TTC549 (cell line): Measurements from ENCODE around the gene PELI1.

Experiments
- FAIRE-seq: peaks from 2 replicates; lab custom pipeline; 2012; peaks lifted over from hg19 to GRCh38; lab: Jason Lieb, UNC

Gene PELI1, protein sequence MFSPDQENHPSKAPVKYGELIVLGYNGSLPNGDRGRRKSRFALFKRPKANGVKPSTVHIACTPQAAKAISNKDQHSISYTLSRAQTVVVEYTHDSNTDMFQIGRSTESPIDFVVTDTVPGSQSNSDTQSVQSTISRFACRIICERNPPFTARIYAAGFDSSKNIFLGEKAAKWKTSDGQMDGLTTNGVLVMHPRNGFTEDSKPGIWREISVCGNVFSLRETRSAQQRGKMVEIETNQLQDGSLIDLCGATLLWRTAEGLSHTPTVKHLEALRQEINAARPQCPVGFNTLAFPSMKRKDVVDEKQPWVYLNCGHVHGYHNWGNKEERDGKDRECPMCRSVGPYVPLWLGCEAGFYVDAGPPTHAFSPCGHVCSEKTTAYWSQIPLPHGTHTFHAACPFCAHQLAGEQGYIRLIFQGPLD

DNA sequence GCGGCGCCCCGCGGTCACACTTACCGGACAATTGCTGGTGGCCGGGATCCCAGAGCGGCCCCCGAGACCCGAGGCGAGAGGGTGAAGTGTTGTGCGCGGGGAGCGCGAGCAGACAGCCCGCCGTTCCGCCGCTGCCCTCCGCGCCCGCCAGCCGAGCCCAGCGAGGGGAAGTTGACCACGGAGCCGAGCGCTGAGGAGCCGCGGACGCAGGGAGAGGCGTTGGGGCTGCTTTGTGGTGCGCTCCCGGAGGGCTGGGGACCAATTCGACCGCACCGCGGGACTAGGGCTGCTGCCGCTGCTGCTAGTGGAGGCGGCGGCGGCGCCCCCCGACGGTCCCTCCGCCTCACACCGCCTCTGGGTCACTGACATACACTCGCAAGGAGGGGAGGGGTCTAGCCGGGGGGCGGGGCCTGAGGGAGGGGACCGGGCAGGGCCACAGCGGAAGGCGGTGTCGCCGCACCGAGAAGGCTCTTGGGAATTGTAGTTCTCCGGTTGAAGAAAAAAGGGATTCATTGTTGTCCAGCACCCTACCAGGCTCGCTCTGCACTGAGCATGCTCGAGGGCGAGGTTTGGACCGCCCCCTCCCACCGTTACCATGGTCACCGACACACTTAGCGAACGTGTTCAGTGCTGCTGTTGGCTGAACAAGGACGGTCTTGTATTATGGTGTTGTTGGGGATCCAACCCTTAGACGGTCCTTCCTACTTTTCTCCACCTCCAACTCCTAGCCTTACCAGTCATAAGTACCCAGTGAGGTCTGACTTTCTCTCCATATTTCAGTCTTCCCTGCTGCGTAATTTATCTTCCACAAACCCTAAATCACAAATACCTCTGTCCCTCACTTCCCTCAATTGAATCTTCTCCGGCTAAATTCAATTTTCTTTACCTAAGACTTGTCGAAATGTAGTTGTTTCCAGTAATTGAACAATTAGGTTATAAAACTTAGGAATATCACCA, at the start of gene PELI1:
TSS of gene PELI1 (minus strand) at position 364 of the 957 bp plus-strand sequence. CDS start 36,110 bp downstream, outside the sequence.
- FAIRE-seq = peak; percentile 89

DNA sequence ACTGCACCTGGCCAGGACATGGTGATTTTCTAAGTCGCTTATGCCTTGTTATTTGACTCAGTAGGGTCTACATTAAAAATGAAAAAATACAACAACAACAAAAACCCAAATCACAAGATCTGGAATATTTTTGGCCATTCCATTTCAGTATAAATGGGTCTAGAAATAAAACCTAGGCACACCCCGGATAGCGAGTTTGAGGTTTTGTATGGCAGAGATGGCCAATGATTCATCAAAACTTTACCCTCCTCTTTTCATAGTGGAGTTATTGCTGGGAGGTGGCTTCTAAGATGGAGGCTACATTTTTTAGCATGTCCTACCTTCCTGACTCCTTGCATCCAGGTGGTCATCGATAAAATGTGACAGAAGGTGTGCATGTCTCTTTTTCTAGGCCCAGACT, 49.3 kb upstream of the PELI1 start:
- no peak for FAIRE-seq

DNA sequence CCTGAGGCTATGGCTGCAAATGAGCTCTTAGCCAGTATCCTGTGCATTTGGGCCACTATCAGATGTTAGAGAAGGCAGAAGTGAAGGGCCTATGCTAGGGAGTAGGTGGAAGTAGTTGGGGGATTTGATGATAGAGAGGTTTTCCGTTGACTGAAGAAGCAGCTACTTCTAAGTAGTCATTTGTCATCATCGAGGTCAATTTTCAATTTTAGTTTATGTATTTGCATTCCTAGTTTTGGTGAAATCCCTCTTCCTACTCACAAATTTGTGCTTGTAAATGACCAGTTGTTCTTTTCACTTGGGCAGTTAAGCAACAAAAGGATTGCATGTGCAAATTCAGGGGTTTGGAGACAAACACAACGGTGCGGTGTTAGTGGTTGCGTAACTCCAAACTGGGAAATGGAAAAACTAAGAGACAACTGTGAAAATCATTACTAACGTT, 48.5 kb upstream of the PELI1 start:
- FAIRE-seq = no peak

DNA sequence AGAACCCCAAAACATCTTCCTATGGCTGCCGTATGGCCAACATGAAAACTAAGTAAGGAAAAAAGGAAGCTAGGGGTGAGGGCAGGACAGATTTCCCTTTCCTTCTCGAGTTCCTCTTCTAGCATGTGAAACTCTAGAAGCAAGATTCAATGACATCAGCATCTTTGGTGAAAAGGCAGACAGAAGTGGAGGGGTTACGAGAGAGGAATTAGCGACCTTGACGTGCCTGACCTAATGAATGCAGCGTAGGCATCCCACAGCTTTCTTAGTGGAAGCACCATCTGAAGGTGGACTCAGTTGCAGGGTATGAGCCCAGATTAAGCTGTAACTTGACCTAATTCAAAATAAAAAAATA, 47.9 kb upstream of the PELI1 start:
- FAIRE-seq = no peak

DNA sequence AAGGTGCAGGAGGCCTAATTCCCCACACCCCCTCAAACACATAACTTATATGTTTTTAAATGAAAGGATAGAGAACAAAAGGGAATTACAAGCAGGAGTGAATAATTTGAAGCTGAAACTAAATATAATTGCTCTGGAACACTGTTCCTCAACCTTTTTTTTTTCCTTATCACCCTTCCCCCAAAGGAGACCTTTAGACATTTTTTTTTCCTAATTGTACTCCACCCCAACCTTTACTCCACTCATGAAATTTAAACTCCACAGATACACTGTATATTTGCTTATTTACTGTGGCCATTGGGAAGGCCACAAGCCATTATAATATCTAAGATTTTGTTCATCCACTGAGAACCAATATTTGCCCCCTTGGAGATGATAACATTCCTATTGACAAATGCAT, 45.4 kb upstream of the PELI1 start:
- no peak for FAIRE-seq

DNA sequence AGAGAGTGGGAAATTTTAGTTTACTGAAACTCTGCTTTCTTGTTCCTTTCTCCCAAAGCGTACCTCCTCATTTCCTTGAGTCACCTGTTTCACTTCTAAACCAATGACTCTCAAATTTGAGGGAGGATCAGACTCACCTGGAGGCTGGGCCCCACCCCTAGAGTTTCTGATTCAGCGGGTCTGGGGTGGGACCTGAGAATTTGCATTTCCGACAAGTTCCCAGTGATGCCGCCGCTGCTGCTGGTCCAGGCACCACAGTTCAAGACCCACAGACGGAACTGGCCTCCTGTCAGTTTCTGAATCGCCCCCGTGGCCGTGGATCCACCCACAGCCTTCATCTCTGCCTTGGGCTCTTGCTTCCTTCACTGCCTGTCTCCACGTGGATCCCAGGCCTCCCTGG, 44.9 kb upstream of the PELI1 start:
- FAIRE-seq = no peak

DNA sequence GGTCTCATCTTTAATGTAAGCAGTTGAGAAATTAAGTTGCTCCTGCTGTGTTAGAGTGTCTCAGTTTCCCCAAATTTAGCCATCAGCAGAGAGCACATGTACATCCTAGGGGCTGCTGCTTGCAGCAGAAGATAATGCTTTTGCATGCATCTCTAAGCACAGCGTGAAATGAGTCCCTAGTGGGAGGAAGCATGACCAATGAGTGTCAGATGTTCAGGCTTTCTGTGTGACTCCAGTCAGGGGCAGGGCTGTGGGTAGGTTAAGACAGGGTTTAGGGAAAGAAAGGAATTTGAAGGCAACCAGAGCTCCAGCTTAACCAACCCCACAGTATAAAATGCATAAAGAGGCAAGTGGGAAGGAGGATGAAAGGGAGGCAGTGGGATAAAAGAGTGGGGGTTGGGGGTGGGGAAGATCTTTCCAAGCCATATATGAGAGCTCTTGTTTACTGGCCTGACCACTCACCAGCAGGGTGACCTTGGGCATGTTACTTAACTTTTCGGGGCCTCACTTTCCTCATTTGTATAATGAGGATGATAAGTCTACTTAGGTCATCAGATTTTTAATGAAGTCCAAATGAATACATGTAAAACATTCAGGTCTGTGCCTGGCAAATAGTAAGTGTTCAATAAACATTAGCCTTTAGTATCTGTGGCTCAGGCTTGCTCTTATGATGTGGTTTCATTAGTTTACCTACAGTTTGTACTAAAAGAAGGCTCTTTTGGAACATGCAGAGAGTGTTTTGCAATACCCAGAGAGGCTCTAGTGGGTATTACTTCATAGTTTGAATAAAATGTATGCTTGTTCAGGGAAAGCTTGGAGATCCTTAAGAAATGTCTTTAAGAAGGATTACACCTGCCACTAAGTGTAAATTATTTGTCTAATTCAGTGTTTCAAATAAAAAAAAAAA, 42.7 kb upstream of the PELI1 start:
- FAIRE-seq = no peak

DNA sequence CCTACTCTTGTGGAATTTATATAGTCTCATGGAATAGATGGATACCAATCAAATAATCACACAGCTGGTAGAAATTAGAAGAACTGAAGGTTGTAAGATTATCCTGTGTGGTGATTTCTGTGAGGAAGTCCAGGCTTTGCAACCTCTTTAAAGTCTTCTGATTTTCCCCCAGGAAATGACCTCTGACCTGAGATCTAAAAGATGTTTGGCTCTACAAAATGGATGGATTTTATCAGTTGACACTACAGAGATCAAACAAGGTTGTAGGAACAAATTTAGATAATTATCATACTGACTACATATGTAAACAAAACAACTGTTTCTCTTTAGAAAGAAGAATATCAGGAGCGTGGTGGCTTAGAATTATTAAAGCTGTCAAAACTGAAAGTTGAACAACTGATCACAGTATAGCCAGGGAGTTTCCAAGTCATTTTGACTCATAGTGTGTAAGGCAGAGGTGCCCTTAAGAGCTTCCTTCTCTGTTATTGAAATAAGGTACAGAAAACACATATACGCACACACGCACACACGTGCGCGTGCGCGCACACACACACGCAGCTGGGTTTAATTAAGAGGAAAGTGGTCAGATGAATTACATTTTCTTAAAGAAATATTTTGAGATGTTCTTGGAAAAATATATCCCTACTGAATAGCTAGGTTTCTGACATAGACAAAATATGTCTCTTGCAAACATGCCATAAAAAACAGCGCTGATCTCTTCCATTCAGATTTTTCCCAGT, 35.5 kb upstream of the PELI1 start:
- no peak for FAIRE-seq

DNA sequence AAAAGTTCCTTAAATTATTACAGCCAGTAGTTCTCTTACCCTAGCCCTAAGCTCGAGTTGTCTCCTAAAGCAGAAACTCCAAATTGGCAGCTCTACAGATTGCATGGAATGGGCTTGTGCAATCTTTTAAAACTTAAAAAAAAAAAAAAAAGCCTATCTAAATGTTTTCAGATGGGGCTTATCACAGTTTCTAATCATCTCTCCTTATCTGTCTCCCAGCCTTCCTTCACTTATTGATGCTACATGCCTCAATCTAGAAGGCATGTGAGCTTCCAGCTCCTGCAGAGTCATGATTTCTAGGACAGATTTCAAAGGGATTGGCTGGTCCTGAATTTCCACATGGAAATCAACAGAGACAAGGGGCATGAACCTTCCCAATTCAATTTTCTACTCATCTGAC, 33.1 kb upstream of the PELI1 start:
- no peak for FAIRE-seq

DNA sequence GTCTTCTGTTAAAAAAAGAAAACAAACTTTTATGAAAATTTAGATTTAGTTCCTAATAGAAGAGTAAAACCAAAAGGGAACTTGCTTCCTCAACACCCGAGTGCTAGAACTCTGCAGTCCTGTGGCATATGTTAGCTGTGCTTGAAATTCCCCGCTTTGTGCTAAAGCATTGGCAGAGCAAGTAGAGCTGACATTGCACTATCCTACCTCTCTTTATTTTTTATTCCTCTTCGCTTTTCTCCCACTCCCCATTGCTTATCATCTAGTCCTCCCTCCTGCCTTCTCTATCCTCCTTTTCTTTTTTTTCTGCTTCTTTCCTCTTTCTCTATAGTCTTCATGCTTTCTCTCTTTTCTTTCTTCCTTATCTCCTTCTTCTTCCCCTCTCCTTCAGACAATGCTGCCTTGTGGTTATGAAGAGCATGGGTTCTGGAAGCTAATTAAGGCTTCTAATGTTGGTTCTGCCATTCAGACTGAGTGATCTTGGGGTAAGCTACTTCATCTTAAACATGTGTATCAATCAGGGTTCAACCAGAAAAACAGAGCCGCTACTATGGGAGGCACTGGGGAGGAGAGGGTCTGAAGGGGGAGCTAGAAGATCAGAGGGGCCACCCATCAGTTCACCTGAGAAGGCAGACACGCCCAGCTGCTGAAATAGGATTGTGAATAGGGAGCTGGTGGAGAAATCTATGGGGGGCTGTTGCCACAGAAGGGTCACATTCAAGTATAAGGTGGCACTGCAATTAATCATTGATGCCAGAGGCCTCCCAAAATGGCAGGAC, 31.4 kb upstream of the PELI1 start:
- FAIRE-seq = no peak

DNA sequence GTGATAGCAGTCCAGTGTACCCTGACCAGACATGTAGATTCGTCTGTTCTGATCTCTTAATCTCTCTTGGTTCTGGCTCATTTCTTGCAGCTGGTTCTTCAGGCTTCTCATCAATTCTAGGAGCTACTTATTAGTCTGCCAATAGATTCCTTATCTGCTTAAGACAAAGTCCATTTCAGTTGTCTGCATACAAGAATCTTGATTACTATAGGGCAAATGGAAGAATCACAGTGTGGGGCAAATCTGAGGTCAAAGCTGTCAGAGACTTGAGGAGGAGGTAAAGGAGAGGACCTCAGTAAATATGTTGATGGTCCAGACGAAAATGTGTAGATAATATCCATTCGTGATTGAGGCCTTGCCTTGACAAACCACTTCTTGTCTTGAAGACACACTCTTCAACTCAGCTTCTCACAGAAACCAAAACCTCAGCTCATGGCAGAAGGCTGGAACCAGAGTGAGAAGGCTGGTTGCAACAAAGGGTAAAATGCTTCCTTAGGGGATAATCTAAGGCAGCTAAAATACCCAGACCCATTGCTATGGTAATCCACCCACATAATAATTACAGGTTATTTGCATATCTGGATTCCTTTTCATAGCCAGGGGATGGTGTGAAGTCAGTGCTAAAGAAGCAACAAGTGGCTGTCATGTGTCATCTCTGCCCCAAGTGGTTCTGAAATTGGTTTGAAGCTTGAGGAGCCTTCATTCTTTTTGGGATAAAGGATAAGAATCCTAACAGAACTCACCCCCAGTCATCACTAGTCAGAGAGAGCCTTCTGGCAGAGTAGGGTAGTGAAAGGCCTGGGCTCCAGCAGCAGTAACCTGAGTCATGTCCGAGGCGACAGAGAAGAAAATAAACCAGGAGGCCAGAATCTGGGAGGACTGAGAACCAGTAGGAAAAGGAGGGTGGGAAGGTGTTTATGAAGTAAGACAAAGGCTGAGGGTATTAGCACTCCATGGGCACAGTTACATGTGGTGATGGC, 29.2 kb upstream of the PELI1 start:
- FAIRE-seq = no peak

DNA sequence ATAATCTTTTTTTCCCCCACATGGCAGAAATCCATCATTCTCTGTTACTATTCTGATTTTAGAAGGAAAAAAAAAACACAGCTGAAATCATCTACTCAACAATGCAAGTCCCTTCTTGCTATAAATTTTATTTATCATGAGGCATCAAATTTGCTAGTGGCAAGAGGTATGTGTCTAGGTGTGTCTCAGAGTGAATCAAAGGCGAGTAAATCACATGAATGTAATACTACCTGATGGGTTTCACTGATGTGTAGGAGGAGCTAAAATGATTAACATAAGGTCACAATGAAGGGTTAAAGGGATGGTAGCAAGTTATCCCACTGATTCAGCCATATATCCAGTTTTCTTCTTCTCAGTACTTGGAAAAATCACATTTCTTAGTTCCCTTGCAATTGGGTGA, 24.5 kb upstream of the PELI1 start:
- FAIRE-seq = no peak

DNA sequence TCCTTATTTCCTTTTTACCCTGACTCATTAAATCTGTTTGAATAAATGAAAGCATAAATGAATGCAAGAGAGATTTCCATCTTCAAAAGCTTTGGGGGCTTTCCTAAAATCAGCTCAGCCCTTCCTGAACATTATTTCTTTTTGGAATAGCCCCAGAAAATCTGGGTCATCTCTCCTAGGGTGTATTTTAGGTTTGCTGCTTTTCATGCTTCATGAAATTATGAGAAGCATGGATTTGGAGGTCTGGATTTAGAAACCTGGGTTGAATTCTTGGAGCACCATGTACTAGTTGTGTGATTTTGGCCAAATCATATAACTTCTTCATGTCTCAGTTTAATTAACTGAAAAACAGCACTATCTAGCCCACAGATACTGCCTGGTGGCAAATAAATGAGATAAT, 24.0 kb upstream of the PELI1 start:
- FAIRE-seq = no peak

DNA sequence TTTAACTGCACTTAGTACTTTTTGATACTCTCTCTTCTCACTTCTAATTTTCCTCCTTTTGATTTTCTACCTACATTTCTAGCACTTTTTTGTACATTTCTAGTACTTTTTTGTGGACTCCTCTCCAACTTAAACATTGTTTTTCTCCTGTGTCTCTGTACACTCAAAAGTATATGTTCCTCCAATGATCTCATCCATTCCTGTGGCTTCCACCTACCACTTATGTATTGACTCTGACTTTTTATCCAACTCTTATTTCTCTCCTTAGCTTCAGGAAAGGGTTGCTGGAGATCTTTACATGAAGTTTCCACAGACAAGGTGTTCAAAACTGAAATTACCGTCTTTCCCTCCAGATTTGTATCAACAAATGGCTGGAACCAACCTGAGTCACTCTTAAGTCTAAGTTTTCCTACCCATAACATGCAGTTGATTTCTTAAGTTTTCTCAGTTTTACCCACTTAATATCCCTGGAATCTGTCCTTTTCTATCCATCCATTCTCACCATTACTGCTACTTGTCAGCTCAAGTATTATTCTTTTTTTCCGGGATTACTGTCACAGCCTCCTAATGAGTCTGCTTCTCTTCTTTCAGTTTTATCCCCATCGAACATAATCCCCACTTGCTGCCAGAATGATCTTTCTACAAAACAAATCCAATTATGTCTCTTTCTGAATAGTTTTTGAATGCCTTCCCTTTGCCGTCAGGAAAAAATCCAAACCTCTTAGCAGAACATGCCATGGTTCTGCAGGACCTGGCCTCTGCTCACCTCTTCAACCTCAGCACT, 22.6 kb upstream of the PELI1 start:
- no peak for FAIRE-seq

DNA sequence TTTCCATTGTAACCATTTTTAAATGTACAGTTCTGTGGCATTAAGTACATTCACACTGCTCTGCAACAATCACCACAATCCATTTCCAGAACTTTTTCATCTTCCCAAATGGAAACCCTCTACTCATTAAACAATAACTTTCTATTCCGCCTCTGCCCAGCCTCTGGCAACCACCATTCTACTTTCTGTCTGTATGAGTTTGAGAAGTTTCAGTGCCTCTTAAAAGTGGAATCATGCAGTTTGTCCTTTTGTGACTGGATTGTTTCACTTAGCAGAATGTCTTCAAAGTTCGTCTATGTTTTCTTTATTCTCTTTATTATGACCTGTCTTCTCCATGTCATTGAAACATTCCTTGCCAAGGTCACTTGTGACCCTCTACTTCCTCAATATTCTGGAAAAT, 22.0 kb upstream of the PELI1 start:
- no peak for FAIRE-seq

DNA sequence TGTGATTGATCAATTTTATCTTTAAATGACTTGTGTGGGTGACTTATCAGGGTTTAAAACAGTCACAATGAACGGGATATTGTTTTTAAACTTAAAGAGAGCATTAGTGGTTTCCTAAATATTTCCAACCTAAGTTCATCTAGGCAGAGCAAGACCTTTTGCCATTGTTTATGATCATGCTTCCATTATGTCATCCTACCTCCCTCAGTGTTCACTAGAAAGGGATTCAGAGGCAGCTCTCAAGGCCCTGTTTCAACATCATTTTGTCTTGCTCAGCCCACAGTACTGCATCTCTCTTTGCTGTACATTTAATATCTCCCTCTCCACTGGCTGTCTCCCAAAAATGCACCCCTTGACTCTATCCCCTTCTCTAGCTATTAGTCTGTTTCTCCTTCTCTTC, 21.5 kb upstream of the PELI1 start:
- no peak for FAIRE-seq

DNA sequence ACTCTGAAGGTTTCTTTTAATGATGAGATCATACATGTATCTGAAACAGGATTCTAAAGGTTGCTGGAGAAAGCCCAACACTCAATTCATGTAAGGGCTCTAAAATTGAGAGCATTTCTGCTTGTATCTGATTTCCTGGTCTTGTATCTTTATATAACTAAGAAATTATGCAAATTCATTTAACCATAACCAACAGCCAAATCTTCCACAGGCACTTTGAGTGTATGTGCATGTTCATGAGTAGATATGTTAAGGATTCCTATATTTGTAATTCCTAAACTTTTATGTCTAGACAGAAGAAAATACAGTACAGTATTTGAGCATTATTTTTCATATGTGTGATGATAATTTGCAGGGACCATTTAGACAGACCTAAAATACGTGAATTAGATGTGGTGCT, 20.4 kb upstream of the PELI1 start:
- FAIRE-seq = no peak

DNA sequence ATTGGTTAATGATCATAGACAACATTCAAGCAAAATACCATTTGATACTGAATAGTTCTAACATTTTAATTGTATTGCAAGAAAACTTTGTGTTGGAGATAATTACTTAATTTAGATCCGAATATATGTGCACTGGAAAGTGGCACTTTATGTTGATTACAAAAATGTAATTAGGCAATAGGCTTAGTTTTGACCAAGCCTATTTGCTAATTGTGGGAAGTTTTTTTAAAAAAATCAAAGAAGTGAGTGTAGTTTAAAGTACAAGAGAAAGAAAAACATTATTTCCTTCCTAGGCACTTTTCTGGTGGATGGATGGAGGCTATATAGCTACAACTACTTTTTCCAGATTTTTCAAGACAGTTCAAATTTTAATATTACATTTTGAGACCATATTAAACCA, 18.3 kb upstream of the PELI1 start:
- FAIRE-seq = no peak

DNA sequence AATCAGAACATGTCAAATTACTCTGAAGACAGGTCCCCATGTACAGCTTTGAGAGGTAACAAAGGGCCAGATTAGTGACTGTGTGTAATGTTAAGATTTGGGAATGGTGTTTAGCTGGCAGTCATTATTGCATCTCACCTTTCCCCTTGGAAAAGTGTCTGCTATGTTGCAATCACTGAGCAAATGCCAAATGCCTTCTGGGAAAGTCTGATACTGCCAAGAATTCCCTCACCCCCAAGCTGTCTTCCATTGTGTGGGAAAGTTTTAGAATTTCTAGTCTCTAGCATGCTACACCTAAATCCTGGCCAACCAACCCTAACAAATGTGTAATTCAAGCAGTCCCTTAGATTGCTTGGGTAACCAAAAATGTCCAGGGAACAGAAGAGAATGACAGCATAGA, 13.6 kb upstream of the PELI1 start:
- no peak for FAIRE-seq
